Testis (tissue), 3 donors: Measurements from ENCODE around the gene CDH23. TPM values are rescaled to one million over a fixed set of nuclear protein-coding genes. Genes with fewer than 3 reads are reported as not detected.

ENCODE experiments used
- DNase-seq: peaks from one replicate; pipeline ENCODE4 v3.0.0-alpha.2; 2019
- H3K27ac ChIP-seq, 2 donors: fragments of 200-600 bp; sonication (generic); one replicate each; pipeline ENCODE4 v1.5.1; 2019
- H3K27me3 ChIP-seq: fragments of 200-600 bp; sonication (generic); one replicate; pipeline ENCODE4 v1.5.1; 2019
- H3K36me3 ChIP-seq: fragments of 200-600 bp; sonication (generic); one replicate; pipeline ENCODE4 v1.5.1; 2017; ENCODE audit warnings: low read depth; ENCODE audit errors: missing control alignments
- H3K4me1 ChIP-seq: fragments of 200-600 bp; sonication (generic); one replicate; pipeline ENCODE4 v1.5.1; 2019
- H3K4me3 ChIP-seq, 2 donors: fragments of 200-600 bp; sonication (generic); one replicate each; pipeline ENCODE4 v1.5.1; 2017 to 2019
- H3K9me3 ChIP-seq: fragments of 200-600 bp; sonication (generic); one replicate; pipeline ENCODE4 v1.5.1; 2017
- POLR2A ChIP-seq: fragments of 450-650 bp; IDR thresholded peaks from one replicate; pipeline ENCODE4 v1.6.1; 2017; ENCODE audit warnings: antibody characterized with exemption, mild to moderate bottlenecking, moderate library complexity
- WGBS, 2 donors: methylation state at CpG; one replicate each; pipeline ENCODE4 v1.1.5; 2018; 5-methylcytosine and 5-hydroxymethylcytosine counted together
- intact Hi-C: fragments of 100-400 bp; cut with DNase I; formaldehyde crosslinking; loops from one replicate; pipeline ENCODE4 v1.15.1; 2023; ENCODE audit warnings: low total_unique reads
- polyA plus RNA-seq: library from polyadenylated mRNA; stranded (reverse); fragments of 350-450 nt; fragmentation: Illumina TruSeq; extraction: RNeasy Lipid Tissue Mini Kit (QIAGEN cat#74804); gene quantifications from one replicate; pipeline ENCODE4 v1.2.3, GENCODE V29; 2014; ENCODE audit warnings: low read depth, low replicate concordance; ENCODE audit not compliant: insufficient read depth
- total RNA-seq, 2 donors: library from RNA; depleted of rRNA; stranded (reverse); fragments of >200 nt; gene quantifications; one replicate each; pipeline ENCODE4 v1.2.3, GENCODE V29; 2016
- TF ChIP-seq, protein P1 (sequence below), 3 experiments: fragments of 450-650 bp in 2 of 3; fragments of 200-600 bp in 1 of 3; sonication (generic) in 1 of 3; IDR thresholded peaks; one replicate each; pipeline ENCODE4 v1.5.1; 2016 to 2019; ENCODE audit warnings: antibody characterized with exemption in 3 of 3, mild to moderate bottlenecking in 2 of 3, moderate library complexity in 1 of 3

The CDH23 gene
- total and polyA plus RNA-seq, 3 donors from 2014 or later, result 29.8 to 125 (median 81.7) TPM

DNA sequence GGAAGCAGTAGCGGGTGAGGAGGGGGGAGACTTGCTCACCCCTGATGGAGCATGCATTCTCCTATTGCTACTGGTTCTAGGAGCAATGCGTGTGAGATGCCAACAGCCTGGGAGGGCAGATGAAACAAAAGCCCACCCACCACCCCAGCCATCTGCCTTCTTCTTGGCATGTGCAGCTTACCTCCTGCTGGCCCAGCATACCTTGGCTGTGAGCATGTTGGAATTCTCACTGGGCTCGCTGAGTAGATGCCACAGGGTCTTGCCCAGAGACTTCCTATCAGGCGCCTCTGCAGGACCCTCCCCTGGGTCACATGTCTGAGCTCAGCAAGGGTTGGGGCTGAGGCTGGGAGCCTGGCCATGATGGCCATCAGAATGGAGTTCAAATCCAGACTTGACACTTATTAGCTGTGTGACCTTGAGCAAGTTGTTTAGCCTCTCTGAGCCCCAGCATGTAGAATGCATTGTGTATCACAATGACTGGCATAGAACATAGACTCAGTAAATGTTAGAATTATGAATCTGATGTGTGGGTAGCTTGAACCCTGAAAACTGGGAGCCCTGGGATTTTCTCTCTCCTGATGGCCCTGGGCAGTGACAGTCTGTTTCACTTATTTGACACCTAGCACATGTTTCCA, 38.2 kb downstream of the CDH23 start:
- 96 to 100% methylated on average over 2 to 4 of the region's 4 CpGs for WGBS, 2 donors
- no peak overlapping the region for H3K27ac ChIP-seq
- no peak for DNase-seq

GRCh38 chr10:71435571-71436267, 39.0 kb downstream of the CDH23 start:
- Histone ChIP-seq H3K27me3 (no peaks in the 10 kb centered on the region), H3K4me1 (peaks cover 6% of the 10 kb centered on the region), H3K4me3 (no peak overlapping the region), H3K36me3 (no peaks in the 10 kb centered on the region), H3K27ac (no peak overlapping the region), H3K9me3 (no peaks in the 10 kb centered on the region)
- WGBS, 2 donors, result 82 to 83% methylated on average over 5 to 6 of the region's 6 CpGs
- TF ChIP-seq, protein P1, sequence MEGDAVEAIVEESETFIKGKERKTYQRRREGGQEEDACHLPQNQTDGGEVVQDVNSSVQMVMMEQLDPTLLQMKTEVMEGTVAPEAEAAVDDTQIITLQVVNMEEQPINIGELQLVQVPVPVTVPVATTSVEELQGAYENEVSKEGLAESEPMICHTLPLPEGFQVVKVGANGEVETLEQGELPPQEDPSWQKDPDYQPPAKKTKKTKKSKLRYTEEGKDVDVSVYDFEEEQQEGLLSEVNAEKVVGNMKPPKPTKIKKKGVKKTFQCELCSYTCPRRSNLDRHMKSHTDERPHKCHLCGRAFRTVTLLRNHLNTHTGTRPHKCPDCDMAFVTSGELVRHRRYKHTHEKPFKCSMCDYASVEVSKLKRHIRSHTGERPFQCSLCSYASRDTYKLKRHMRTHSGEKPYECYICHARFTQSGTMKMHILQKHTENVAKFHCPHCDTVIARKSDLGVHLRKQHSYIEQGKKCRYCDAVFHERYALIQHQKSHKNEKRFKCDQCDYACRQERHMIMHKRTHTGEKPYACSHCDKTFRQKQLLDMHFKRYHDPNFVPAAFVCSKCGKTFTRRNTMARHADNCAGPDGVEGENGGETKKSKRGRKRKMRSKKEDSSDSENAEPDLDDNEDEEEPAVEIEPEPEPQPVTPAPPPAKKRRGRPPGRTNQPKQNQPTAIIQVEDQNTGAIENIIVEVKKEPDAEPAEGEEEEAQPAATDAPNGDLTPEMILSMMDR (IDR thresholded peaks at IDR 0.05), result no peak
- TF ChIP-seq POLR2A, result no peak
- intact Hi-C loops, result no loop called here
- no peak for DNase-seq

More for the DNA sequence above, 38.2 kb downstream of the CDH23 start:
- no peaks in the 10 kb centered on the region for H3K36me3 ChIP-seq
- intact Hi-C loops, result no loop called here
- TF ChIP-seq, protein P1 (IDR thresholded peaks at IDR 0.05), result no peak
- no peak for TF ChIP-seq POLR2A
- H3K4me3 ChIP-seq, result no peak overlapping the region
- H3K4me1 ChIP-seq, result peaks cover 6% of the 10 kb centered on the region
- no peaks in the 10 kb centered on the region for H3K27me3 ChIP-seq
- H3K9me3 ChIP-seq, result no peaks in the 10 kb centered on the region

GRCh38 chr10:71436268-71437125, 39.8 kb downstream of the CDH23 start:
- Histone ChIP-seq H3K27ac (no peak overlapping the region), H3K27me3 (no peaks in the 10 kb centered on the region), H3K4me1 (peaks cover 6% of the 10 kb centered on the region), H3K4me3 (no peak overlapping the region), H3K36me3 (no peaks in the 10 kb centered on the region), H3K9me3 (no peaks in the 10 kb centered on the region)
- no peak for DNase-seq
- intact Hi-C loops, result no loop called here
- TF ChIP-seq, protein P1 (IDR thresholded peaks at IDR 0.05), result no peak
- no peak for TF ChIP-seq POLR2A
- 90 to 91% methylated on average over 11 of the region's 11 CpGs for WGBS, 2 donors

GRCh38 chr10:71437537-71438092, 40.9 kb downstream of the CDH23 start:
- Histone ChIP-seq H3K36me3 (no peaks in the 10 kb centered on the region), H3K4me3 (no peak overlapping the region), H3K4me1 (peaks cover 6% of the 10 kb centered on the region), H3K27ac (no peak overlapping the region), H3K27me3 (no peaks in the 10 kb centered on the region), H3K9me3 (no peaks in the 10 kb centered on the region)
- WGBS, 2 donors, result 90 to 95% methylated on average over 4 of the region's 4 CpGs
- no peak for DNase-seq
- intact Hi-C loops, result no loop called here
- TF ChIP-seq POLR2A, result no peak
- TF ChIP-seq, protein P1 (IDR thresholded peaks at IDR 0.05), result no peak
